CD4-positive, alpha-beta T cell treated with Interleukin-17A for 1 hour (primary cell): ENCODE data around the gene SLC38A1.
"Not testable (repeated sequence)": the region's sequence is repeated elsewhere in the genome, so short reads cannot be mapped to it uniquely, and the experiment has no call there.

Experiments
- DNase-seq: peaks from one replicate; pipeline ENCODE4 v3.0.0-alpha.2; 2020

SLC38A1 gene

GRCh38 chr12:46263140-46264016, 5.5 kb downstream of the SLC38A1 start:
- DNase-seq = no peak

DNA sequence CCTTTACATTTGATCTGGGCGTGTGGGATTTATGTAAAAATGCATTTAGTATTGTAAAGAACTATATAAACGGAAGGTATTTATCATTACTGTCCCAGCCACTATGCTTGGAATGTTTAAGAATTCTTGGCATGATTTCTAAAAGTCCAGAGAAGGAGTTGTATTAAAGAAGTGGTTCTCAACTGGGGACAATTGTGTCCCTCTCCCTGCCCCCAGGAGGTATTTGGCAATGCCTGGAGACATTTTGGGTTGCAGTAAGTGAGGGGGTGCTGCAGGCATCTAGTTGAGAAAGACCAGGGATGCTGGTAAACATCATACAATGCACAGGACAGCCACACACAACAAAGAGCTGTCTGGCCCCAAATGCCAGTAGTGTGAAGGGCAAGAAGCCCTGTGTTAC, 7.2 kb downstream of the SLC38A1 start:
- DNase-seq = no peak

DNA sequence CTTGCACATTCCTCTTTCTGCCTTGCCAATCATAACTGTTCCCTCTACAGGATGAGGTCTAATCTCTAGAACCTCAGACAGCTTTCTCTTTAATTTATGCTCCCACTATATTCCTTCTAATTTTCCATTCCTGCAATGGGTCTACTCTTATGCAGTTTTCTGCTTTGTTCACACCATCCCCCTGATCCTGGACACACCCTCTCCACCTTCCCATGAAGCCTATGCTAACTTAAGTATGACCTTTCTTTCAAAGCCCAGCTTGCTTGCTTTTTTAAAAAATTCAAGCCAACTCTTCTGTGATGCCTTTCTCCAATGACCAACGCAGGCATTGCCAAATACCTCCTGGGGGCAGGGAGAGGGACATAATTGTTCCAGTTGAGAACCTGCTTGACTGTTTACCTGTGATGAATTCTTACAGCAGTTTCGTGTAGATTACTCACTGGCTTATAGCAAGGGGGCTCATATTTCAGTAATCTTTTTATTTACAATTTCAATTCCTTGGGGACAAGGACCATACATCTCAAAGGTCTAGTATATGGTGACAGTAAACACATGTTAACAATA, 7.8 kb downstream of the SLC38A1 start:
- DNase-seq = no peak

GRCh38 chr12:46260124-46260912, 8.5 kb downstream of the SLC38A1 start:
- no peak for DNase-seq

DNA sequence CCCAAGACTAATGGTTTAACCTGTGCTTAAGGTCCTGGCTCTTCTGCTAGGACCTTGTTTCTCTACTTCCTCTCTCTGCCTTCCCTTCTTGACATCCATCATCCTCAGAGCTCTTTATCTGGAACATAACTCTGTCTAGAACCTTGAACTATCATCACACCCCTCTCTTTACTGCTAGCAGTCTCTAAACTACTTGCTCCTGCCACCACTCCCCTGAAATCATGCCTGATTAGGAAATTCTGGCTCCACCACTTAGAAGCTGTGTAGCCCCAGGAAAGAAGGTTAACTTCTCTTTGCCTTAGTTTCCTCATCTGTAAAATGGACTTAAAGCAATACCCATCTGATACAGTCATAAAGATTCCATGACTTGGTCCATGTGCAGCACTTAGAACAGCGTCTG, 9.1 kb downstream of the SLC38A1 start:
- no peak for DNase-seq

DNA sequence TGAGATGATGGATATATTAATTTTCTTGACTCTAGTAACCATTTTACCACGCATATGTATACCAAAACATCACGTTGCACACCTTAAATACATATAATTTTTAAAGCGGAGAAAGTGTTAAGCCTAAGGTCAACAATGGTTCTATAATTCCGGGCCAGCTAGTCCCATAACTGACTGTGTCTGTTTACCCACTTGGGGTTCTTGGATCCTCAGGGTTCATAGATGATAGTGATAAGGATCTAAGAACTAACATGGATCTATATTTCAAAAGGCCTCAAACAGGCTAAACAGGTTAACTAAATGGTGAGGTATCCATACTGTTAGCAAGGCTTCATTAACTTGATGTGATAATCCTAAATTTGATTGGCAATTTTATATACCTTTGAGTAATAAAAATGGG, 9.8 kb downstream of the SLC38A1 start:
- no peak for DNase-seq

GRCh38 chr12:46258129-46258528, 10.7 kb downstream of the SLC38A1 start:
- no peak for DNase-seq

GRCh38 chr12:46256942-46257341, 11.9 kb downstream of the SLC38A1 start:
- no peak for DNase-seq

DNA sequence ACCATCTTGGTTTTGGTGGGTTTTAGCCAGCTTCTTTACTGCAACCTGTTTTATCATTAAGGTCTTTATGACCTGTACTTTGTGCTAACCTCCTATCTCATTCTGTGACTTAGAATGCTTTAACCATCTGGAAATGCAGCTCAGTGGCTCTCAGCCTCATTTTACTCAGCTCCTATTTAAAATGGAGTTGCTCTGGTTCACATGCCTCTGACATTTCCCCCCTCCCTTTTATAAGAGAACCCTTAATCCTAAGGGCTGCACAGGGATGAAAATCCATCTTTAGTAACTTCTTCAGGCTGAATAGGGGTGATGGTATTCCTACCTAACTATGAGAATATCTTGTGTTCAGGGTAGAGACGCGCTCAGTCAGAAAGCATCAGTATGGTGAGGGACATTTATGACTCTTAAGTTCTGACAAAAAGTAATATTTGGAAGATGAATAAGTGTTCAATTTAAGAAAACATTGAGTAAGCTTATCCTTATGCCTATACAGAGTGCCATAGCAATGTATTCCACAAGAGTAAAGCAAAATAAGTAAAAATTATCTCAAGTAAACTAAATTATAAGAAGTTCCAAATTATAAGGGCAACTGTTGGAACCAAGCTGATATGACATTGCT, 15.2 kb downstream of the SLC38A1 start:
- no peak for DNase-seq

DNA sequence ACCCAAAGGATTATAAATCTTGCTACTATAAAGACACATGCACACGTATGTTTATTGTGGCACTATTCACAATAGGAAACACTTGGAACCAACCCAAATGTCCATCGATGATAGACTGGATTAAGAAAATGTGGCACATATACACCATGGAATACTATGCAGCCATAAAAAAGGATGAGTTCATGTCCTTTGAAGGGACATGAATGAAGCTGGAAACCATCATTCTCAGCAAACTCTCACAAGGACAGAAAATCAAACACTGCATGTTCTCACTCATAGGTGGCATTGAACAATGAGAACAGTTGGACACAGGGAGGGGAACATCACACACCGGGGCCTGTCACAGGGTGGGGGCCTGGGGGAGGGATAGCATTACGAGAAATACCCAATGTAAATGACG, 16.8 kb downstream of the SLC38A1 start:
- DNase-seq = not testable (repeated sequence)

DNA sequence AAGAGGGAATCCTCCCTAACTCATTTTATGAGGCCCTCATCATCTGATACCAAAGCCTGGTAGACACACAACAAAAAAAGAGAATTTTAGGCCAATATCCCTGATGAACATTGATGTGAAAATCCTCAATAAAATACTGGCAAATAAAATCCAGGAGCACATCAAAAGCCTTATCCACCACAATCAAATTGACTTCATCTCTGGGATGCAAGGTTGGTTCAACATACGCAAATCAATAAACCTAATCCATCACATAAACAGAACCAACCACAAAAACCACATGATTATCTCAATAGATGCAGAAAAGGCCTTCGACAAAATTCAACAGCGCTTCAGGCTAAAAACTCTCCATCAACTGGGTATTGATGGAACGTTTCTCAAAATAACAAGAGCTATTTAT, 18.9 kb downstream of the SLC38A1 start:
- DNase-seq = not testable (repeated sequence)

DNA sequence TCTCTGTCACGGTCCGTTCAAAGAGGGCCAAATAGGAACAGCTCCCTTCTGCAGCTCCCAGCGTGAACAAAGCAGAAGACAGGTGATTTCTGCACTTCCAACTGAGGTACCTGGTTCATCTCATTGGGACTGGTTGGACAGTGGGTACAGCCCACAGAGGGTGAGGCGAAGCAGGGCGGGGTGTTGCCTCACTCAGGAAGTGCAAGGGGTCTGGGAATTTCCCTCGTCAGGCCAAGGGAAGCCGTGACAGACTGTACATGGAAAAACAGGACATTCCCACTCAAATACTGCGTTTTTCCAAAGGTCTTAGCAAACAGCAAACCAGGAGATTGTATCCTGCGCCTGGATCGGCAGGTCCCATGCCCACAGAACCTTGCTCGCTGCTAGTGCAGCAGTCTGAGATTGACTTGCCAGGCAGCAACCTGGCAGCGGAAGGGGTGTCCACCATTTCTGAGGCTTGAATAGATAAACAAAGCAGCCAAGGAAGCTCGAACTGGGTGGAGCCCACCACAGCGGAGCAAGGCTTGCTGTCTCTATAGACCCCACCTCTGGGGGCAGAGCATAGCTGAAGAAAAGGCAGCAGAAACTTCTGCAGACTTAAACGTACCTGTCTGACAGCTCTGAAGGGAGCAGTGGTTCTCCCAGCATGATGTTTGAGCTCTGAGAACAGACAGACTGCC, 22.7 kb downstream of the SLC38A1 start:
- peak; percentile 32 for DNase-seq

GRCh38 chr12:46244997-46245396, 23.8 kb downstream of the SLC38A1 start:
- DNase-seq = no peak

DNA sequence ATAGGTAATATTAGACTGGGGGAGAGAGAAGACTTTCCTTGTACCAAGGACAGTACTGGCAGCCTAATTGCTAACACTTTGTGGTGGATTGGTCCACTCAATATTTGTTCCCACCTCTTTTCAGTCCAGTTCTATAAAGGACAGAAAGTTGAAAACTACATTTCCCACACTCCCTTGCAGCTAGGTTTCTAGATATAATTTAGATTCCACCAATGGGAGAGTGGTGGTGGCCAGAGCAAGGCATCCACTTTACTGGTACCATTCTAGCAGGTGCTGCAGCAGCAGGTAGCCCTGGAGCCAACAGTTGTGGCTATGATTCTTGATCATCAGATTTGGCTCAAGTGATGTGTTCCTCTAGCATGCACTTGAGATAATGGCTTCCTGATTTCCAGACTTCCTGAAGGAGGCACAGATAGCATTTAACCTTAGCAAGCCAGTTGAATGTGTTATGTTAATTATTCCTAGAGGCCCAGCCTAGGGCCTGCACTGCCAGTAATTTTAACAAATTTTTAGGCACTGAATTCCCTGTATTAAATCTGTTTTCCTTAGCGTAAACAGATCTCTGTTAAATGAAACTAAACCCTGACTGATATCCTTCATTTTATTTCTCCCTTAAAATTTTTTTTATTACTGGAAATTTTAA, 24.4 kb downstream of the SLC38A1 start:
- no peak for DNase-seq

- DNase-seq = no peak
Measured at GRCh38 chr12:46242569-46242968, 26.3 kb downstream of the SLC38A1 start.

DNA sequence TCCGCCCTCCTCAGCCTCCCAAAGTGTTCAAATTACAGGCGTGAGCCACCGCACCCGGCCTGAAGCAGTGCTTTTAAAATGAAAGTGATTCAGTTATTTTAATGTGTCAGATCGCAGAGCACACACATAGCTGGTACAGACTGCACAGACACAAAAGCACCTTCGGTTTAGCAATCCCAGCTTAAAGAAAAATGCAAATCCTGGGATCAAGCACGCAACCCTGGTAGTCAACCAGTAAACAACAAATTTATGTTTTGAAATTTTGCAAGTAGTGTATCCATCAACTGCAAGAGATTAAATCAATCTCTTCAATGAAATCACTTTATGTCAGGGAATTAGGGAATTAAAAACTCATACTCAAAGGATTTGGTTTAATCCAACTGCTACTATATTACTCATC, 28.4 kb downstream of the SLC38A1 start:
- DNase-seq = no peak

DNA sequence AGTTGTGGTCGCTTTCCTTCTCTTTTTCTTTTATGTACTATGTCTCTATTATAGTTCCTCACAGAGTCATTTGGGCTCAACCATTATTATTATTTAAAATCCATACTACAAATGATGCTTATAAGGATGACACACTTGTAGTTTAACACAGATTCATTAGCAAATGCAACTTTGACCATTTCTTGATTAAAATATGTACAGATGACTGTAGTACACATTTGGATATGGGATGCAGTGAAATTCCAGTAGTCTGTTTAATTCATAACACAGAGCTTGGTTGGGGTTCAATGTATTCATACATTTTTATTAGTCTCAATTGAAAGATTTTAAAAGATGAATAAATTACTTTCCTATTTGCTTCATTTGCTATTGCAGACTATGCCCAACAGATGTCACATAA, 30.0 kb downstream of the SLC38A1 start:
- DNase-seq = no peak

DNA sequence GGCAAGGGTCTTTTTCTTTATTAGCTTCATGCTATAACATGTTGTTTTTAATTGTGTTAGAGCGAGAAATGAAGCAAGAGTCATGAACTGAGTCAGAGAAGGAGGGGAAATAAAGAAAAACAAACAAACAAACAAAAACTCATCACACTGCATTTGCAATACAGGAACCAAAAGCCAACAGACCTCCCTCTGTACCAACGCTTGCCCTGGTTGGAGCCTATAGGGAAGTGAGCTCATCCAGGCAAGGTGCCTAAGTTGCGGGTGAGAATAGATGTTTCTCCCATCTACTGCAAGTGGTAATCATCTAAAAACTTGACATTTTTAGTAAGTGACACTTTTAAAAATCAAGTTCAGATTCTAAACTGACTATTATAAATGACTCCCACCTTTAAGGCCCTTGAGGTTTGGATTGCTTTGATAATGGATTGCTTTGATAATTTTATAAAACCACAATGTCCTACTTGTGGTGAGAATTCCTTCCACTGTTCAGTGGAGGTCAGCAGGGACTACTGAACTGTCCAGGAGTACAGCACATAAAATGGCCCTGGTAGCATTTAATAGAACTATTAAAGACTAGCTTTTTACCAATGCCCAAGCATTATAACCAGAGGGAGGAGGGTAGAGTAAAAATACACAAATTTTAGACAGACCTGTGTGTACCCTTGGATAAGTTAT, 31.3 kb downstream of the SLC38A1 start:
- no peak for DNase-seq

GRCh38 chr12:46234000-46234399, 34.8 kb downstream of the SLC38A1 start:
- DNase-seq = no peak

GRCh38 chr12:46233423-46233822, 35.4 kb downstream of the SLC38A1 start:
- no peak for DNase-seq

DNA sequence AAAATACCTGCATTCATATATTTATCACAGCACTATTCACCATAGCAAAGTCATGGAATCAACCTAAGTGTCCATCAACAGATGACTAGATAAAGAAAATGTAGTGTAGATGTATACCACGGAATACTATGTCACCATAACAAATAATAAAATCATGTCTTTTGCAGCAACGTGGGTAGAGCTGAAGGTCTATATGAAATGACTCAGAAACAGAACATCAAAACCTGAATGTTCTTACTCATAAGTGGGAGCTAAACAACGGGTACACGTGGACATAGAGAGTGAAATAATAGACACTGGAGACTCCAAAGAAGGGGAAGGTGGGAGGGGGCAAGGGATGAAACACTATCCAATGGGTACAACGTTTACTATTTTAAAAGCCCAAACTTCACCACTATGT, 37.9 kb downstream of the SLC38A1 start:
- DNase-seq = no peak

DNA sequence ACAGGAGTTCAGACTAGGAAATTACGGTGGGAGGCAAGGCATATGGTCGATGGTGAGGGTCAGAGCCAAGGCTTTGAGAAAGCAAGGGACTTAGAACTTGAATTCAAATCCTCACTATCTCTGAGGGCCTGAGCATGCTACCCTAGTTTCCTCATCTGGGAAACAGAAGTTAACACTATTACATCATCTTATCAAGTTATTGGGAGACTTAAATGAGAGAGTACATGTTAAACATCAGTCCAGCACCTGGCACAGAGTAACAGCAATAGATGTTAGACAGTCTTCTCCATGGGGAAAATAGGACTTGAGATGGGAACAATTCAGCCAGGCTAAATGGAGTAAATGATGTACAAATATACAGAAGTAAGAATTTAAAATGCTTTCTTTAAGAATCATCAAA, 38.5 kb downstream of the SLC38A1 start:
- no peak for DNase-seq
